HG03159 (cell line): ENCODE measurements around the gene TRAPPC12.
A peak's percentile ranks its signal among the peaks of the same experiment; 100 is the strongest.

Experiments used
- ATAC-seq: cut with Tn5 transposase; IDR thresholded peaks from one replicate; pipeline ENCODE4 v1.9.1; 2021; ENCODE audit warnings: mild to moderate bottlenecking, moderate library complexity; ENCODE audit not compliant: unreplicated experiment

TRAPPC12 gene

DNA sequence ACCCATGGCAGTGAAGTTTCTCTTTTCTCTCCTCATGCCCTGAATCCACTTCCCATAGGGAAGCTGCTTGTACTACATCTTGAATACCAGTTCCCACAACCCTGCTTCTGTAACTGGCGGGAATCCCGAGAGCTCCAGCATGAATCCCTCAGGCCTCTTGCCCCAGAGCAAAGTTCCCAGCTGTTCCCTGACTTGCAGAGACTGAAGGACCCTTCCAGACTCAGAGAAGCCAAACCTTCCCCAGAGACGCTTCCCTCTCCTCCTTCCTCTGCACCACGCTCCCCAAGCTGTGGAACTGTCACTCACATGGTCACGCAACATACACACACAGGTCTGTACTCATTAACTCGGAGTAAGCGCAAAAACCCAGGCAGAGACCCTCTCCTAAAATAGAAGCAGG, 26.4 kb downstream of the TRAPPC12 start:
- no peak for ATAC-seq

DNA sequence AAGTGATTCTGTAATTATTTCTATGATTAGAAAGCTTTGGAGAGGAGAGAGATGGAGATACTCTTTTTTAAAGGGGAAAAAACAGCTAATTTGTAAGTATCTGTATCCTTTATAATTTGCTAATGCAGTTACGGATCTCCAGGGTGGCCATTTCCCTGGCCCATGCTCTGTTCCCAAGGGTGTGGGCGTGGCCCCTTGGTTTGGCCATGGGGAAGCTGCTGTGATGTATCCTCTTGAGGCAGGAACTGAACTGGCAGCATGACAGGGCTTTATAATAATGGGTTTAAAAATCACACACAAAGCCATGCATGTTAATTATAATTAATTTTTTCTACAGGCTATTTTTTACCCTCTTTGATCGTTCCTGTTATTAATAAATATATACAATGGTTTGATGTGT, 27.0 kb downstream of the TRAPPC12 start:
- ATAC-seq, result no peak

DNA sequence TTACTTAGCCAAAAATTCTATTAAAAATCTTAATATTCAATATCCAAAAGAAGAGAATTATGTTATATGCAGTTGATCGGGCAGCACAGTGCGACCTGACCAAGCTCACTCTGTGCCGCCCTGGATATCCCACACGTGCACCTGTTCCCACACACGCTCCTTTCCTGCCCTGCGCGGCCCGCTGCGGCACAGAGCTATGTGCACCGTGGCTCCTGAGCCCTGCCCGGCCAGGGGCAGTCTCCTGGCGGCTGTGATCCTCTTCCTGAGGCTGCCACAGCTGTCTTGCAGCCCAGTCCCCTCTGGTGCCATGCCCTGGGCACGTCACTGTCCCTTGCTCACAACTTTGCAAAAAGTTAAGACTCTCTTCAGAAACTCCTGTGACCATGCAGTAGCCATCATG, 29.3 kb downstream of the TRAPPC12 start:
- ATAC-seq, result no peak

DNA sequence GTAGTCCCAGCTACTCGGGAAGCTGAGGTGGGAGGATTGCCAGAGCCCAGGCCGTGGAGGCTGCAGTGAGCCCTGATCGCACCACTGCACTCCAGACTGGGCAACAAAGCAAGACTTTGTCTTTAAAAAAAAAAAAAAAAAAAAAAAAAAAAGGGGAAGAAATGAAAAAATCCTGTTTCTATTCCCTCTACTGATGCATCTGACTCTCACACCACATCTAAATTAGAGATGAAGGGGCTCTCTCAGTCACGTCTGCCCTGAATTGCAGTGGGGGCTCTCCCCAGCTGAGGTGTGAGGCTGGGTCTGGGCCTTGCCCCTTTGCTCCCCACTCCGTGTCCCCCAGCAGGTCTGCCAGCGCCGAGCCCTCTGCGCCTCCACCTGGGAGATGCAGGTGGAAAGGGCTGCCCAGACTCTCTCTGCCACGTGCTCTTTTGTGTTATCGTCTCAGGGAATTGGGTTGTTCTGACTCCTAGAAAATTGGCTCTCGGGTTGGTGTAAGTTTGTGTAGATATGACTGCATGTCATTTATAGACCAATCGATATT, 30.2 kb downstream of the TRAPPC12 start:
- ATAC-seq, result no peak

GRCh38 chr2:3411103-3411502, 31.6 kb downstream of the TRAPPC12 start:
- no peak for ATAC-seq

DNA sequence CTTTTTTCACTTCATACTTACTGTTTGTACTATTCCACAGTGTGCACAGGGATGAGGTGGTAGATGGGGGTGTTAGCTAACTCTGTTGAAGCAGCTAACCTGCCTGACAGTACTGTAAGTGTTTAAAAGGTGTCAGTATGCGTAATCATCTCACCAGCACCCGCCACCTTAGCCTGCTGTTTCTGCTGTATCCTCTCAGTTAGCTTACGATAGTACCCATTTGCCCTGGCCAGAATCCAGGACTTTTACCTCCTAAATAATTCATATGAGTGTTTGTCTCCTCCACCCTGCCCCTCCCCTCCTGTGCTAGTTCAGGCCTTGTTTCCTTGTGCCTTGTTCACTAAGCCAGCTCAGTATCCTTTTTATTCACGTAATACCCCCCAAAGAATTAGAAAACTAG, 34.2 kb downstream of the TRAPPC12 start:
- no peak for ATAC-seq

DNA sequence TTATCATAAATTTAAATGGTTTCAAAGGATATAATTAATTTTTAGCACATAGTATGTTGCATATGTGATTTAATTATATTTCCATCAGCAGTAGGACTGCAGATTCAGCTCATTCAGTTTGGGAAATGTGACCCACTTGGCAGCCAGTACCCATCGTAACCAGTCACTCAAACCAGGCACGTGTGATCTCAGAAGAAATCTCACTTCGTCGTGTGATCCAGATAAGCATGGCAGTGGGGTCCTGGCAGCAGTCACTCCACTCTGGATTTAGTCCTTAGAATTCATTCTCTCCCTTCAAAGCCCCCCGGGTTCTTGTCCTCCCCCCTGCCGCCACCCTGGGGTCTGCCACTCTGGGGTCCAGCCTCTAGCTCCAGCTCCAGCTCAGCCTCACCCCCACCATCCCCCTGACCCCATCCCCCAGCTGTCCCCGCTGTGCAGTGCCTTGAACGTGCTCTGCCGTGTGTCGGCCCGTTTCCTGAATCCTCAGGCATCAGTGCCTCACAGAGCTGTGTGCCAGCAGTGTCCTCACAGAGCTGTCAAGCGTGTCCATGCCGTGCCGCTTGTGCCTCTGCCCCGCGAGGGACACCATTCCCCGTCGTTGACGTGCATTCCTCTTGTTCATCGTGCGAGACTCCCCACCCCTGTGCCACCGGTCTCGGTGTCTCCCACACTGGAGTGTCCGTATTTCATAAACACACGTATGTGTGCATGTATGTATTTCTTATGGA, 34.8 kb downstream of the TRAPPC12 start:
- ATAC-seq, result no peak

- ATAC-seq, result no peak
Observed at GRCh38 chr2:3418766-3419404, 39.4 kb downstream of the TRAPPC12 start.

GRCh38 chr2:3420076-3420768, 40.7 kb downstream of the TRAPPC12 start:
- no peak for ATAC-seq

GRCh38 chr2:3420769-3421397, 41.4 kb downstream of the TRAPPC12 start:
- no peak for ATAC-seq

GRCh38 chr2:3421580-3421979, 42.1 kb downstream of the TRAPPC12 start:
- no peak for ATAC-seq

DNA sequence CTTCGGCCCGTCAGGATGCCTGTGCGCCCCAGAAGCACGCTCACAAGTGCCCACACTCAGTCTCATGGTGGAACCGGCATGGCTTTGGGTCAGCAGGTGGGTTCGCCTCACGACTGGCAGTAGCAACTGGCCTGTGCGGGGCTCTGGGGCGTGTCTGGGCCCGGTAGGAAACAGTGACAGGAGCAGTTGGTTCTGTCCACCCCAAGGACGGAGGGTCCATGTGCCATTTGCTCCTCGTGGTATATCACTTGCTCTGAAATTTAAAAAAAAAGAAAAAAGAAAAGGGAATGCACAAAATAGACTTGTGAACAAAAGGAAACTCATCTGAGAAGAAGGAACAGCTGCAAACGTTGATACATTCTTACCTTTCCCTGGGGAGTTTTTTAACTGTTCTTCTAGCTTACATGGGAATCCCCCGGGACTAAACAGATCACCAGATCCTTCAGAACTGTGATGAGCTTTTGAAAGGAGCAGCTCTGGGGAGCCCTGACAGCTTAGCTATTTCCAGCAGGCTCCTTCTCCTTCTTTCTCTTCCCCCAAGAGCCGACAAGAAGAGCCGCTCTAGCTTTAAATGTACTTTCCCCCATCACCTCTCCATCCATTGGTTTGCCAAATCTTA, 42.8 kb downstream of the TRAPPC12 start:
- ATAC-seq, result peak; percentile 46

- no peak for ATAC-seq
Observed at GRCh38 chr2:3423492-3424170, 44.1 kb downstream of the TRAPPC12 start.

DNA sequence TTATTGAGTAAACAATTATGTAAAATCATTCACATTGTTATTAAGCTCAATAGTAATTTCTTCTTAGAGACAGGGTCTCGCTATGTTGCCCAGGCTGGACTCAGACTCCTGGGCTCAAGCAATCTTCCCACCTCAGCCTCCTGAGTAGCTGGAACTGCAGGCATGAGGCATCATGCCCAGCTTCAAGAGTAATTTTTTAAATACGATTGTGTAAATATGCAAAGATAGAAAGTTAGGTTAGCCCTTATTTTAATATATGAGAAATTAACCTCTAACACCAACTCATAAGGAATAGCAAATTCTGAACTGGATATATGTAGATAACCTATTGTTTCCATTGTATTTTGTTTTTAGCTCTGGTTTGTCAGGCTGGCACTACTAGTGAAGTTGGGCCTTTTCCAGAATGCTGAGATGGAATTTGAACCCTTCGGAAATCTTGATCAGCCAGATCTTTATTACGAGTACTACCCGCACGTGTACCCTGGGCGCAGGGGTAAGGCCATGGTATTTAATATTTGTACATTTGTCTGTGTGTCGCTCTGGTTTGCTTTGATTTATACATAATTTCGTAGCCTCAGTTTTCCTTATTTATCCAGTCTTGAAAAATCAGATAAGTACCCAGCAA, 44.8 kb downstream of the TRAPPC12 start:
- no peak for ATAC-seq

GRCh38 chr2:3426615-3427014, 47.1 kb downstream of the TRAPPC12 start:
- ATAC-seq, result no peak

DNA sequence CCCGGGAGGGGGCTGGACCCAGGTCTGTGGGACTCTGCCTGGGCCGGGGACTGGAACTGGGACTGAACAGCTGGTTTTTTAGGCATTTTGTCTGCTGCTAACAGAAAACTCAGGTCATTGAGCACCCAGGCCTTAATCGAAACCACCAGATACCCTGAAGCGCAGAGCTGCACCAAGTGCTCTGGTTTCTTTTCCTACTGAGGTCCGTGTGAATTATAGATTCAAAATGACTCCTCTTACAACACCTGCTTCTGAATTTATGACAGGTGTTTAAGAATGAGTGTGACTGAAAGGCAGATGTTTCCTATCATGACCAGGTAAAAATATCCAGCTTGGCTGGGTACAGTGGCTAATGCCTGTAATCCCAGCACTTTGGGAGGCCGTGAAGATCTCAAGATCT, 47.8 kb downstream of the TRAPPC12 start:
- peak; percentile 53 for ATAC-seq

DNA sequence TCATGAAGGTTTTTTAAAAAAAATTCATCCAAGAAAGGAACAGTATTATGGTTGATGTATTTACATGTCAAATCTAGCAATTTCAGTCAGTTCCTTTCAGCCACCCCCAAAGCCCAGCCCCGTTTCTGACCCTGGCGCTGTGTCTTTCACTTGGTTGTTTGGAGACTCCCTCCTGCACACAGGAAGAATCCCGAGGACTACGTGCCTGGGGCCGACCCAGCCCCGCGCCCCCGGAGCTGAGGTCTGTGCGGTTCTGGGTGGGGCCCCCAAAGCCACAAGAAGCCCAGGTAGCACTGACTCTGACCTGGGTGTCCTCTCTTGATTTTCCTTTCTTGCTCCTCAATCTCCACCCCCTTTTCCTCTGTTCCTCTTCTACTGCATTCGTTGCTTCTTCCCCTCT, 49.1 kb downstream of the TRAPPC12 start:
- no peak for ATAC-seq

- ATAC-seq, result no peak
Observed at GRCh38 chr2:3429066-3429610, 49.6 kb downstream of the TRAPPC12 start.

DNA sequence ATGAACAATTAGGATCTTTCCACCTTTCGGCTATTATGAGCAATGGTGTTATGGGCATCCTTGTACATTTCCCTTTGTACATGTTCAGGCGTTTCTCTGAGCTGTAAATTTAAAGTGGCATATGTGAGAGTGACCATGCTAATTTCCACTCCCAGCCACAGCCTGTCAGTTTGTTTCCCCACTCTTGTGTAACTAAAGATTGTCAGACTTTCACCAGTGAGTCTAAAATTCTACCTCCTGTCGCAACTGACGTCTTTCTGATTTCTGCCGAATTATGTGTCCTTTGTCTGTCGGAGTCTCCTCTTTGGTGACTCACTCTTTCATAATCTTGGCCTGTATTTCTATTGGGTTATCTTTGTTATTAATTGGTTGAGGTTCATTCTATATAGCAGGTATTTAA, 50.7 kb downstream of the TRAPPC12 start:
- no peak for ATAC-seq
